GM19324 (cell line): ENCODE results near the gene SLC10A1.

ENCODE experiments used
- ATAC-seq: cut with Tn5 transposase; IDR thresholded peaks from one replicate; pipeline ENCODE4 v1.9.1; 2021; ENCODE audit warnings: mild to moderate bottlenecking, moderate library complexity; ENCODE audit not compliant: unreplicated experiment, low FRiP score

The SLC10A1 gene

GRCh38 chr14:69811227-69811867, 14.3 kb upstream of the SLC10A1 start:
- no peak for ATAC-seq

- ATAC-seq, result no peak
These were observed 12.1 kb upstream of the SLC10A1 start for GRCh38 chr14:69808919-69809808.

DNA sequence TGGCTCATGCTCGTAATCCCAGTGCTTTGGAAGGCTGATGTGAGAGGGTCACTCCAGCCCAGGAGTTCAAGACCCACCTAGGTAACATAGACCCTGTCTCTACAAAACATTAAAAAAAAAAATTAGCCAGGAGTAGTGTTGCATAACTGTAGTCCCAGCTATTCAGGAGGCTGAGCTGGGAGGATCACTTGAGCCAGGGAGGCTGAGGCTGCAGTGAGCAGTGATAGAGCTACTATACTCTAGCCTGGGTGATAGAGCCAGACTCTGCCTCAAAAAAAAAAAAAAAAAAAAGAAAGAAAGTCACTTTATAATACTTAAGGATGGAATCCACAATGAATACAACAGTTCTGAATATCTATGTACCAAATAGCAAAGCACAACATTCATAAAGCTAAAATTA, 10.2 kb upstream of the SLC10A1 start:
- ATAC-seq, result no peak

DNA sequence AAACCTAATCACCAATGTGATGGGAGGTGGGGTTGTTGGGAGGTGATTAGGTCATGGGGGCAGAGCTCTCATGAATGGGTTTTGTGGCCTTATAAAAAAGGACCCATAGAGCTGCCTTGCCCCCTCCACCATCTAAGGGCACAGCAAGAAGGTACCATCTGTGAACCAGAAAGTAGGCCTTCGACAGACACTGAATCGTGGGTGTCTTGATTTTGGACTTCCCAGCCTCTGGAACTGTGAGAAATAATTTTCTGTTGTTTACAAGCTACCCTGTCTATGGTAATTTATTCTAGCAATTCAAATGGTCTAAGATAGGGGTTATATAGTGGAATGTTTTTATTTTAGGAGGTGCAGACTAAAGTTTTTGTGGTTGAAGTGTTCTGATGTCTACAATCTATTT, 7.9 kb upstream of the SLC10A1 start:
- no peak for ATAC-seq

GRCh38 chr14:69803753-69804152, 6.7 kb upstream of the SLC10A1 start:
- no peak for ATAC-seq

GRCh38 chr14:69798339-69798735, 1.3 kb upstream of the SLC10A1 start:
- no peak for ATAC-seq

- no peak for ATAC-seq
These were observed 715 bp upstream of the SLC10A1 start for GRCh38 chr14:69797573-69798338.

- no peak for ATAC-seq
These were observed 1.4 kb downstream of the SLC10A1 start for GRCh38 chr14:69795691-69796090.

DNA sequence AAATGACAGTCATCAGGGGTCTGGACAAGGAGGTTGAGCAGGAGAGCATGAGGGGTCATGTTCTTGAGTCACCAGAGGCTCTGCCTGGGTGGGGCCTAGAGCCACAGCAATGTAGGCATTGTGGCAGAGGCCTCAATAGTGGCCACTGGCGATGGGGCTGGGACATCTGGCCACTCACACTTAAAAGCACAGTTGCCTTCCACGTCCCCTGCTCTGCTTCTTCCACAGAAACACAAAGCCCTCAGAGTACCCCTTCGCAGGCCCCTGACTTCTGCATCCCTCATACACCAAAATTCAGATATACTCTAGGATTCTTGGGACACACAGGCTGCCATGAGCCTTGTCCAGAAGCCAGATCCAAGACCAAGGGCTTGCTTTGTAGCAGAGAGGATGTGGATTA, 2.2 kb downstream of the SLC10A1 start:
- ATAC-seq, result no peak

GRCh38 chr14:69792887-69793421, 4.1 kb downstream of the SLC10A1 start:
- ATAC-seq, result no peak

DNA sequence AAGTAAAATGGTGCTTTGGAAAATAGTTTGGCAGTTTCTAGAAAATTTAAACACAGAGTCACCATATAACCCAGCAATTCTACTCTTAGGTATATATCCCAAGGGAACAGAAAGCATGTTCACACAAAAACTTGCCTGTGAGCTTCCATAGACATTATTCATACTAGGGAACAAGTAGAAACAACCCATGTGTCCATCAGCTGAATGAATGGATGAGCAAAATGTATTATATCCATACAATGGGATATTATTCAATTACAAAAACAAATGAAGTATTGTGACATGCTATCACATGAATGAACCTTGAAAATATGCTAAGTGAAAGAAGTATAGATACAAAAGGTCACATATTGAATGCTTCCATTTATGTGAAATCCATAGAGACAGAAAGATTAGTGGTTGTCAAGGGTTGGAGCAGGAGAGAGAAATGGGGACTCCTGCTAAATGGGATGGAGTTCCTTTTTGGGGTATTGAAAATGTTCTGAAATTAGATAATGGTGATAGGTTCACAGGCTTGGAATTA, 7.9 kb downstream of the SLC10A1 start:
- ATAC-seq, result no peak

DNA sequence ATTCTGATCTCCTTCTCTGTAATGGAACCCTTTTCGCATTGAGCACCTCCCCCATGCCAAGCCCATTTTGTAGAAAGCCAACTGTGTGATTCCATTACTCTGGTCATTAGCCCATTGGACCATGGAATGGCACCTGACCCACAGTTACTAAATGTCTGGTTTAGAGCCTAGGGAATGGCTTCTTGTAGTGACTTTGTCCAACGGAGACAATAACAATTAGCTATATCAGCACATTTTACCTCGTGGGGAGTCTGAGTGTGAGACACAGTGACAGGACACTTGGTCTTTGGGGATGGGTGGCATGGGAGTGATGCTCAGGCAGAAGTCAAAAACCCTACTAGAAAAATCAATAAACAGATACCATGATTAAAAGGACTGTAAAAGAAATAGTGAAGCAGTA, 10.4 kb downstream of the SLC10A1 start:
- ATAC-seq, result no peak

DNA sequence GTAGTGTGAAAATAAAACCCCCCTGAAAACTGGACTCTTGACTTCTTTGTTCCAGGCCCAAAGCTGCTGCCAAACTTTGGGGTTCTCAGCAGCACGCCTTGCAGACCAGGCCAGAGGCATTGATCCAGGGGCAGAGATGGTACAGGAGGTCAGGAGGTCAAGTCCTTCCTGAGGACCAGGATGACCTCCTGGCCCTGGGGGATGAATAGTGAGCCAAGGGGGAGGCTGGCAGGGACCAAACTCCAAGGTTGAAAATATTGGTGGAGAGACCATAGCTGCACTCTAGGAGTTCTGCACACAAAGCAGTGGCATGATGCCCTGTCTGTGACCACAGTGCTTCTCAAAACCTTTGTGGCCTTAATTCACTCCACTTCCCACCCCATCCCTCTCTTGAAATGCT, 12.1 kb downstream of the SLC10A1 start:
- no peak for ATAC-seq

DNA sequence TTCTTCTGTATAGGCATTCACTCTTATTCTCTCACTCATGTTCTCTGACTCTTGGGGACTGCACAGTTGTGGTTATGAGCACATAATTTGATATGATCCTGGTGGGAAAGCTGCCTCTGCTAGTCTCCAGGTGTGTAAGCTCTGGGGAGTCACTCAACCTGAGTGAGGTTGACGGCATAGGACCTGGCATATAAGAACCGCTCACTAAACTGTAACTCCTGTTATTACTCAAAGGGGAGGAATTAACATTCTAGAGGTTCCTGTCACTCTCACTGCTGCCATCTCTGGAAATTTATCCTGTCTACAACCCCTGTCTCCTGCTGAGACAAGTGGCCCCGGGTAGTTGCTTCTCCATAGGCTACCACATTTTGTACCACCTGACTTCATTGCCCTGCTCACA, 16.1 kb downstream of the SLC10A1 start:
- ATAC-seq, result no peak

DNA sequence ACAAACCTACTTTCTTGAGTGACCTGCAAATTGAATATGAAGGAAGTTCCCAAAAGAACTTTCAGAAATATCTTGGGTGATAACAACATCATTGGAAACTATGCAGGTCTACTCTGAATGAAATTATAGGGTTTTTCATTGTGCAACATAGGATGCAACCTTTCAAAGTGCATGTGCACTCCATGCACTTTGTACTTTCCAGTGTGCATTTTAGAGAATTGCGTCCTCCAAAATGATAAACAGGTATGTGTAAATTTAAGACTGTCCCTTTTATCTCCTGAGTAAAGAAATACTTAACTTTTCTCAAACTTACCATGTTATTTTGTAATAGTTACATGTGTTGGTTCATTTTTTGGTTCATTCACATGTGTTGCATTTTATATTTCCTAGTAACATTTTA, 16.9 kb downstream of the SLC10A1 start:
- ATAC-seq, result no peak

- ATAC-seq, result no peak
These were observed 18.0 kb downstream of the SLC10A1 start for GRCh38 chr14:69779088-69779487.

DNA sequence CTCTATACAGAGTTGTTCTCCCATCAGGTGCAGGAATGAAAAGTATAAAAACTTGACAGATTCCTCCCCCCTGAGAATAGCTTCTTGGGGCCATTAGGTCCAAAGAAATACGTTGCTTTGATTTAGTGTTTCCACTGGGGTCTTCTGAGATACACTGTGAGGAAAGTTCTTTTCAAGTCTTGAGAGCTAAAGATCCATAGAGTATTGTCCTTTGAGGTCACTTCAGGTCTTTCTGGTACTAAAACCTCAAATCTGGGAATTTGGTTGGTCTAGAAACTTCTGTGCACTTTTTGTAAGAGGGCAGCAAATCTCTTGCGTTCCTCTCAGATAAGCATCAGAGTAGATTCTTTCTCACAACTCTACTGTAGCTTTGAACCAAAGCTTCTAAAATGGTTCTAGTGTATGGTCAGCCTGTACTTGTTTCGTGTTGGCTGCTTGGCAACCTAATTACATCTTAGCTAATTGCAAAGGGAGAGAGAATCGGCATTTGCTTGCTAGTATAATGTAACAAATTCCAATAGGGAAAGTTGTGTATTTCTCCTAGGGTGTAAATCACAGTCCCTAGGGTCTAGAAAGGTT, 20.1 kb downstream of the SLC10A1 start:
- no peak for ATAC-seq

- no peak for ATAC-seq
These were observed 22.0 kb downstream of the SLC10A1 start for GRCh38 chr14:69775012-69775411.

- no peak for ATAC-seq
These were observed 23.3 kb downstream of the SLC10A1 start for GRCh38 chr14:69773571-69774276.
